ENCODE results near the gene B4GALT7.

The B4GALT7 gene

DNA sequence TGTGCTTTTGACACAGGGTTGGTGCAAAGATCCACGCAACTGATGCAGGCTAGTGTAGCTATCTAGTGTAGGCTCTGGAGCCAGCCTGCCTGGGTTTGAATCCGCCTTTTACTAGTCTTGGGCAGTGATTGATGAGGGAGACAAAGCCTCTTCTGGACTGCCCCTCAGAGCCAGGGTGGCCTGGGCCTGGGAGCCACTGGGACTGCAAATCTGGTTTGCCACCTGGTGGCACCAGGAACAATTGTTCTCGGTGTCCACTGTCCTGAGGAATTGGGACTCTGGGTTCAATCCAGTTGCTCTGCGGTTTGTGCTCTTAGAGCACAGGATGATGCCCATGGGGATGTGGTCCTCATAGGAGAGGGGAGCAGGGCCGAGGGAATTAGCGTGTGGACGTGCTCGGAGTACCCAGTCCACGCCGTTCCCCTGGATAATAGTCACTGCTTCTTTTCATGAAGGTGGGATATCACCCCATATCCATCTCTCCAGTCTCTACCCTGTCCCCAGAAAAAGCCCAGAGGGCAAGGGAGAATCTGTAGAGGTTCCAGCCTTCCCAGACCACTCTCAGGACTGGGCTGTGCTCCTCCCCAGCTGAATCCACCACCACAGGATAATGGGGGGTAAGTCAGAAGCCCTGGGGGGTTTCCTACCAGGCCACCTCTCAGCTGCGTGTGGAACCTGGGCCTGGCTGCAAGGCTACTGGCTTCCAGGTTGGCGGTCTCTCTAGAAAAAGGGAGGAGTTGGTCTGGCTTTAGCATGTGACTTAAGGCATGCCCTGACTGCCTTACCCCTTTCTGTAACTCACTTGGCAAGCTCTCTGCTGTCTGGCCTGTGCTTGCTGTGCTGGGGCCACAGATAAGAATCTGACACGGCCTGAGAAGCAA, 1.9 kb downstream of the B4GALT7 start:
- no peak overlapping the region for H3K27ac ChIP-seq (ENCODE audit: low read depth, low read length)
- H2AFZ ChIP-seq (ENCODE audit: low read depth, low read length, severe bottlenecking) = no peak overlapping the region
- TF ChIP-seq, protein P1, sequence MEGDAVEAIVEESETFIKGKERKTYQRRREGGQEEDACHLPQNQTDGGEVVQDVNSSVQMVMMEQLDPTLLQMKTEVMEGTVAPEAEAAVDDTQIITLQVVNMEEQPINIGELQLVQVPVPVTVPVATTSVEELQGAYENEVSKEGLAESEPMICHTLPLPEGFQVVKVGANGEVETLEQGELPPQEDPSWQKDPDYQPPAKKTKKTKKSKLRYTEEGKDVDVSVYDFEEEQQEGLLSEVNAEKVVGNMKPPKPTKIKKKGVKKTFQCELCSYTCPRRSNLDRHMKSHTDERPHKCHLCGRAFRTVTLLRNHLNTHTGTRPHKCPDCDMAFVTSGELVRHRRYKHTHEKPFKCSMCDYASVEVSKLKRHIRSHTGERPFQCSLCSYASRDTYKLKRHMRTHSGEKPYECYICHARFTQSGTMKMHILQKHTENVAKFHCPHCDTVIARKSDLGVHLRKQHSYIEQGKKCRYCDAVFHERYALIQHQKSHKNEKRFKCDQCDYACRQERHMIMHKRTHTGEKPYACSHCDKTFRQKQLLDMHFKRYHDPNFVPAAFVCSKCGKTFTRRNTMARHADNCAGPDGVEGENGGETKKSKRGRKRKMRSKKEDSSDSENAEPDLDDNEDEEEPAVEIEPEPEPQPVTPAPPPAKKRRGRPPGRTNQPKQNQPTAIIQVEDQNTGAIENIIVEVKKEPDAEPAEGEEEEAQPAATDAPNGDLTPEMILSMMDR (IDR thresholded peaks at IDR 0.05; ENCODE audit: insufficient read depth, low read length, poor library complexity, severe bottlenecking) = no peak
- TF ChIP-seq EZH2phosphoT487 (conservative IDR thresholded peaks at IDR 0.05; ENCODE audit: low read length) = no peak
- no peak overlapping the region for H3K4me2 ChIP-seq (ENCODE audit: low read depth, low read length, poor library complexity, severe bottlenecking)
- no peak overlapping the region for H3K4me3 ChIP-seq (ENCODE audit: insufficient read depth, low read length, poor library complexity, severe bottlenecking)
- H4K20me1 ChIP-seq (ENCODE audit: low read depth, low read length) = no peaks in the 10 kb centered on the region
- no peaks in the 10 kb centered on the region for H3K9me2 ChIP-seq (replicated peaks; ENCODE audit: insufficient read depth, low read length)
- 0 out of 2 replicates have a peak, but pooled peaks cover 5% of the 10 kb centered on the region for H3K79me2 ChIP-seq (ENCODE audit: insufficient read depth, low read length)
- H3K9ac ChIP-seq (ENCODE audit: low read length) = no peak overlapping the region
- peaks cover 12% of the 10 kb centered on the region for H3F3A ChIP-seq (ENCODE audit: insufficient read depth)
- no peaks in the 10 kb centered on the region for H3K36me3 ChIP-seq (ENCODE audit: low read length)
- no peaks in the 10 kb centered on the region for H3K9me3 ChIP-seq (ENCODE audit: insufficient read depth, low read length)
- H3K27me3 ChIP-seq (ENCODE audit: low read length) = no peaks in the 10 kb centered on the region

DNA sequence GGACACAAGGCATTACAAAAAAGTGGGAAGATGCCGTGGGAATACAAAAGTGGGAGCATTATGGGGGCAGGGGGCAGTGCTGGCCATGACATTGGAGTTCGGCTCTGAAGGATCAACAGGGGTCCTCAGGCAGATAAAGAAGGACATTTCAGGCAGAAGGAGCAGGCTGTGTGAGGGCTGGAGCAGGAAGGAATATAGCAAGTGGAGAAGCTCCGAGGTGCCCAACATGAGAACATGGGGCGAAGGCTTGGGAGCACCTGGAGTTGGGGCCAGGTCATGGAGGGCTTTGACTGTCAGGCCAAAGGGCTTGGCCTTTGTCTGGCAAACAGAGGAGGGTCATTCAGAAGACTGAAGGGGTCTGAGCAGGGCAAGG, 2.5 kb downstream of the B4GALT7 start:
- no peaks in the 10 kb centered on the region for H4K20me1 ChIP-seq (ENCODE audit: low read depth, low read length)
- no peak overlapping the region for H2AFZ ChIP-seq (ENCODE audit: low read depth, low read length, severe bottlenecking)
- H3K79me2 ChIP-seq (ENCODE audit: insufficient read depth, low read length) = 0 out of 2 replicates have a peak, but pooled peaks cover 5% of the 10 kb centered on the region
- H3K4me3 ChIP-seq (ENCODE audit: insufficient read depth, low read length, poor library complexity, severe bottlenecking) = no peak overlapping the region
- no peaks in the 10 kb centered on the region for H3K27me3 ChIP-seq (ENCODE audit: low read length)
- no peak overlapping the region for H3K27ac ChIP-seq (ENCODE audit: low read depth, low read length)
- H3K9me2 ChIP-seq (replicated peaks; ENCODE audit: insufficient read depth, low read length) = no peaks in the 10 kb centered on the region
- H3K36me3 ChIP-seq (ENCODE audit: low read length) = no peaks in the 10 kb centered on the region
- H3K9me3 ChIP-seq (ENCODE audit: insufficient read depth, low read length) = no peaks in the 10 kb centered on the region
- H3K4me2 ChIP-seq (ENCODE audit: low read depth, low read length, poor library complexity, severe bottlenecking) = no peak overlapping the region
- no peak for TF ChIP-seq EZH2phosphoT487 (conservative IDR thresholded peaks at IDR 0.05; ENCODE audit: low read length)
- TF ChIP-seq, protein P1 (IDR thresholded peaks at IDR 0.05; ENCODE audit: insufficient read depth, low read length, poor library complexity, severe bottlenecking) = no peak
- H3F3A ChIP-seq (ENCODE audit: insufficient read depth) = peaks cover 12% of the 10 kb centered on the region
- H3K9ac ChIP-seq (ENCODE audit: low read length) = no peak overlapping the region

DNA sequence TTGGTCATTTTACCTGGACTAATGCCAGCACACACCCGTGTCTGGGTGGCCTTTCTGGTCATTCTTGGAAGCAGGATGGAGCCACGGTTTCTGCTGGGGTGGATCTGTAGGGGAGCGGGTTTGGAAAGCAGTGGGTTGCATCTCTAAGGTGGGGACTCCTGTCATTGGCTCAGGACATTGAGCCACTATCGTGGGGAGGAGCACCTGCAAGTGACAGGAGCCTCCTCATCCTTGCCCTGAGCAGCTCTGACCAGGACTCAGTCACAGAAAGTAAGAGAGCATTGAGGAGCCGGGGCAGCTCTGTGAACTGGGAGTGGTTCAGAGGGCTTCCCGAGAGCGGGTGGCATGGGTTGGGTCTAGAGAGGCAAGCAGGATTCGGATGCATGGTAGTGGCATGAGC, 3.7 kb downstream of the B4GALT7 start:
- no peaks in the 10 kb centered on the region for H3K27me3 ChIP-seq (ENCODE audit: low read length)
- TF ChIP-seq, protein P1 (IDR thresholded peaks at IDR 0.05; ENCODE audit: insufficient read depth, low read length, poor library complexity, severe bottlenecking) = no peak
- TF ChIP-seq EZH2phosphoT487 (conservative IDR thresholded peaks at IDR 0.05; ENCODE audit: low read length) = no peak
- no peaks in the 10 kb centered on the region for H4K20me1 ChIP-seq (ENCODE audit: low read depth, low read length)
- peaks cover 4% of the 10 kb centered on the region; the same call in 1 of the 2 replicates for H3F3A ChIP-seq (ENCODE audit: insufficient read depth)
- H3K4me3 ChIP-seq (ENCODE audit: insufficient read depth, low read length, poor library complexity, severe bottlenecking) = no peak overlapping the region
- H3K9ac ChIP-seq (ENCODE audit: low read length) = no peak overlapping the region
- no peak overlapping the region for H3K4me2 ChIP-seq (ENCODE audit: low read depth, low read length, poor library complexity, severe bottlenecking)
- H2AFZ ChIP-seq (ENCODE audit: low read depth, low read length, severe bottlenecking) = no peak overlapping the region
- no peaks in the 10 kb centered on the region for H3K36me3 ChIP-seq (ENCODE audit: low read length)
- H3K27ac ChIP-seq (ENCODE audit: low read depth, low read length) = no peak overlapping the region
- H3K79me2 ChIP-seq (ENCODE audit: insufficient read depth, low read length) = 0 out of 2 replicates have a peak, but pooled peaks cover 5% of the 10 kb centered on the region
- no peaks in the 10 kb centered on the region for H3K9me2 ChIP-seq (replicated peaks; ENCODE audit: insufficient read depth, low read length)
- no peaks in the 10 kb centered on the region for H3K9me3 ChIP-seq (ENCODE audit: insufficient read depth, low read length)
